K562 (cell line): Measurements from ENCODE around the gene ADGRD1. TPM values are rescaled to one million over a fixed set of nuclear protein-coding genes. Genes with fewer than 3 reads are reported as not detected.

Experiments
- ATF7 ChIP-seq: fragments of 450-650 bp; IDR thresholded peaks from 2 replicates; pipeline ENCODE4 v1.7.1; 2014; ENCODE audit warnings: mild to moderate bottlenecking, moderate library complexity
- CCAR2 ChIP-seq: fragments of 200-400 bp; formaldehyde crosslinking; IDR thresholded peaks from 2 replicates; pipeline ENCODE4 v1.6.1; 2017; ENCODE audit warnings: mild to moderate bottlenecking, low read depth, low read length
- CTBP1 ChIP-seq: fragments of 450-650 bp; IDR thresholded peaks from 2 replicates; pipeline ENCODE4 v1.6.1; 2016; ENCODE audit warnings: borderline replicate concordance
- CTCFL ChIP-seq: IDR thresholded peaks from 2 replicates; pipeline ENCODE4 v1.6.1; 2011; ENCODE audit warnings: borderline replicate concordance, low read depth, mild to moderate bottlenecking, moderate library complexity, low read length; ENCODE audit not compliant: insufficient read depth, poor library complexity, severe bottlenecking
- JUNB ChIP-seq: fragments of 450-650 bp; formaldehyde crosslinking; conservative IDR thresholded peaks from 2 replicates; pipeline ENCODE4 v1.4.0; 2020; ENCODE audit warnings: mild to moderate bottlenecking
- MCM7 ChIP-seq, 2 experiments: fragments of 450-650 bp; IDR thresholded peaks; 2 replicates each; pipeline ENCODE4 v1.6.1; 2016 to 2018
- MITF ChIP-seq: IDR thresholded peaks from 2 replicates; pipeline ENCODE4 v1.6.1; 2014; ENCODE audit warnings: antibody characterized with exemption
- NKRF ChIP-seq: fragments of 450-650 bp; IDR thresholded peaks from 2 replicates; pipeline ENCODE4 v1.6.1; 2016; ENCODE audit warnings: borderline replicate concordance
- RBM15 ChIP-seq: fragments of 200-400 bp; formaldehyde crosslinking; IDR thresholded peaks from 2 replicates; pipeline ENCODE4 v1.6.1; 2018; ENCODE audit warnings: mild to moderate bottlenecking, low read length, moderate library complexity; ENCODE audit not compliant: insufficient read depth
- RCOR1 ChIP-seq, 2 experiments: IDR thresholded peaks; 2 replicates each; pipeline ENCODE4 v1.6.1; 2012; ENCODE audit warnings: low read depth in 2 of 2, low read length in 2 of 2, borderline replicate concordance in 1 of 2, improper control_type of control experiment in 1 of 2
- RFX5 ChIP-seq: IDR thresholded peaks from 2 replicates; pipeline ENCODE4 v1.6.1; 2011; ENCODE audit warnings: low read depth, mild to moderate bottlenecking, improper control_type of control experiment, low read length
- SAFB2 ChIP-seq: fragments of 200-400 bp; formaldehyde crosslinking; IDR thresholded peaks from 2 replicates; pipeline ENCODE4 v1.6.1; 2018; ENCODE audit warnings: borderline replicate concordance, low read length, low read depth, moderate library complexity; ENCODE audit not compliant: severe bottlenecking
- SP1 ChIP-seq: sonication (generic); formaldehyde crosslinking; IDR thresholded peaks from 2 replicates; pipeline ENCODE4 v1.8.1; 2022; ENCODE audit warnings: mild to moderate bottlenecking, missing genetic modification reagents
- SUPT5H ChIP-seq: fragments of 450-650 bp; IDR thresholded peaks from 2 replicates; pipeline ENCODE4 v1.6.1; 2016
- TARDBP ChIP-seq: fragments of 450-650 bp; IDR thresholded peaks from 2 replicates; pipeline ENCODE4 v1.6.1; 2016
- XRCC3 ChIP-seq: fragments of 450-650 bp; IDR thresholded peaks from 2 replicates; pipeline ENCODE4 v1.6.1; 2017; ENCODE audit warnings: mild to moderate bottlenecking, moderate library complexity
- XRCC5 ChIP-seq: fragments of 200-400 bp; formaldehyde crosslinking; IDR thresholded peaks from 2 replicates; pipeline ENCODE4 v1.6.1; 2017; ENCODE audit warnings: low read depth, mild to moderate bottlenecking, low read length
- ZNF217 ChIP-seq: sonication (generic); formaldehyde crosslinking; IDR thresholded peaks from 2 replicates; pipeline ENCODE4 v1.8.0; 2022; ENCODE audit warnings: mild to moderate bottlenecking, missing genetic modification reagents
- ZNF263 ChIP-seq: sonication (generic); formaldehyde crosslinking; IDR thresholded peaks from 2 replicates; pipeline ENCODE4 v1.8.0; 2022; ENCODE audit warnings: mild to moderate bottlenecking, missing genetic modification reagents, borderline replicate concordance
- ZNF398 ChIP-seq: fragments of 250-450 bp; sonication (Bioruptor Pico); IDR thresholded peaks from 2 replicates; pipeline ENCODE4 v1.8.0; 2021; ENCODE audit warnings: moderate library complexity, mild to moderate bottlenecking, inconsistent platforms
- ZNF436 ChIP-seq: fragments of 250-450, 450-650 bp; sonication (Bioruptor Pico); formaldehyde crosslinking; IDR thresholded peaks from 2 replicates; pipeline ENCODE4 v1.7.0; 2020; ENCODE audit warnings: mild to moderate bottlenecking
- polyA plus RNA-seq, 8 experiments: library from polyadenylated mRNA; depleted of rRNA in 4 of 8; stranded (reverse) in 5 of 8; unstranded in 3 of 8; fragments of >200 nt; fragmentation: Nextera tagmentation in 2 of 8; fragmentation: Illumina TruSeq in 1 of 8; extraction: Ambion mirVana in 2 of 8; extraction: Trizol in 1 of 8; gene quantifications; 2 replicates each; pipeline versions ENCODE4 v1.2.1 to v1.2.3, GENCODE V29; 2011 to 2014; ENCODE audit warnings: inconsistent platforms in 1 of 8, missing spikeins in 1 of 8
- total RNA-seq, 7 experiments: library from RNA; depleted of rRNA in 6 of 7; stranded (reverse); fragments of >200 nt in 6 of 7; fragmentation: Illumina TruSeq in 2 of 7; extraction: Trizol in 2 of 7; gene quantifications; 2 replicates each; pipeline versions ENCODE4 v1.2.1 to v1.2.3, GENCODE V29; 2011 to 2021; ENCODE audit warnings: low replicate concordance in 1 of 7

The ADGRD1 gene
- total and polyA plus RNA-seq, 9 of the 15 experiments (the other 6 are each of a cell fraction or from before 2014, with no cell fraction given) = 1.7 to 11.7 (median 3.3) TPM

GRCh38 chr12:130916241-130916911 lies 37.3 kb upstream of the ADGRD1 start (continued):
- TF ChIP-seq SAFB2 (no peak), ZNF217 (CRISPR knock-in tag) (no peak), TARDBP (no peak), RCOR1 (IDR thresholded peaks at IDR 0.05; ENCODE audit: borderline replicate concordance in 1 of 2, low read depth in 2 of 2, low read length in 2 of 2) (peak in 1 of 2 experiments; percentile 72; a peak in 2 of 4 replicates), CTCFL (peak; percentile 7), ZNF263 (CRISPR knock-in tag) (peak; percentile 51; the same call in 1 of the 2 replicates), ZNF398 (no peak), RBM15 (no peak), CTBP1 (peak; percentile 22; the same call in 1 of the 2 replicates), XRCC5 (0 out of 2 replicates have a peak, but pooled peaks have one; percentile 29), SP1 (0 out of 2 replicates have a peak, but pooled peaks have one; percentile 22), ATF7 (peak; percentile 20; the same call in 1 of the 2 replicates), MCM7 (IDR thresholded peaks at IDR 0.05) (no peak), RFX5 (no peak), CCAR2 (no peak), NKRF (no peak), ZNF436 (CRISPR knock-in tag) (no peak), XRCC3 (no peak), MITF (no peak), SUPT5H (no peak), JUNB (CRISPR knock-in tag) (no peak)
